Suppressor macrophage treated with lipopolysaccharide for 4 hours (primary cell): ENCODE measurements around the gene NAPB.
"Not testable (repeated sequence)": the region's sequence is repeated elsewhere in the genome, so short reads cannot be mapped to it uniquely, and the experiment has no call there.

Experiments used
- DNase-seq: peaks from one replicate; pipeline ENCODE4 v3.0.0-alpha.2; 2020

The NAPB gene

DNA sequence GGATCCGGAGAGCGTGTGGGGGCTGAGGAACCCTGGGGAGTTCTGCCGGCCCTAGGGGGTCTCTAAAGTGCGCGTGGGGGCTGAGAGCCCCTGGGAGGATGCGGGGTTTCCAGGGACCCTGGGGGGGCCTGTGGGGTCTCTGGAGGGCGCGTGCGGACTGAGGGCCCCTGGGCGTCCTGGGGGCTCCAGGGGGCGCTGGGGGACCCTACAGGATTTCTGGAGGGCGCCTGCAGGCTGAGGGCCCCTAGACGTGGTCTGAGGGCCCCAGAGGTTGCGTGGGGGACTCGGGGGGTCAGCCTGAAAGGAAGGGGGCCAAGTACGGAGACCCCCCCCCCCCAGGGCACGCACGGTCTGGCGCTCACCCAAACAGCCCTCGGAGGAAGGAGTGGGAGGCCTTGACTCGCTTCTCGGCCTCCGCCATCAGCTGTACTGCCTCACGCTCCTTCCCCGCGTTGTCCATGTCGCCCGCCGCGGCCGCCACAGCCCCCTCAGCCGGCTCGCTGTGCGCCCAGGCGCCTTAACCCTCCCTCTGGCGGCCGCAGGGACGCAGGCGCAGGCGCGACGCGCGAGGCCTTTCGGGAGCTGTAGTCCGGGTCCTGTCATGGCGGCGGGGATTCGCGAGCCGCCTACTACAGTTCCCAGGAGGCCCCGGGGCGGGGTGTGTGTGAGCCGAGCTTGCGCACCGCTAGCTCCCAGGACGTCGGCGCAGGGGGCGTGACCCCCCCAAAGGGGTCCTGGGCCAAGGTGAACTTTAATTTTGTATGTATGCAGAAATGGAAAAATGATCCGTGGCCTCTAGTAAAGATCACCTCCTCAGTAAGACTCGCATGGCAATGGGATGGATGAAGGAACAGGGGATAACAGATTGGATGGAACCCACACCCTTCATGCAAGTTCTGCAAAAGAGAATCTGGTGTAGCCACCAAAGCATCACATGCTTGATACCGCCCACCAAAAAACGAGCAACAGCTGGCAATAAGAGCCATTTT is at the start of gene NAPB:
TSS of gene NAPB (minus strand) at position 546 of the 989 bp plus-strand sequence. CDS start at position 460, 86 bp downstream.
- peak; percentile 95 for DNase-seq

DNA sequence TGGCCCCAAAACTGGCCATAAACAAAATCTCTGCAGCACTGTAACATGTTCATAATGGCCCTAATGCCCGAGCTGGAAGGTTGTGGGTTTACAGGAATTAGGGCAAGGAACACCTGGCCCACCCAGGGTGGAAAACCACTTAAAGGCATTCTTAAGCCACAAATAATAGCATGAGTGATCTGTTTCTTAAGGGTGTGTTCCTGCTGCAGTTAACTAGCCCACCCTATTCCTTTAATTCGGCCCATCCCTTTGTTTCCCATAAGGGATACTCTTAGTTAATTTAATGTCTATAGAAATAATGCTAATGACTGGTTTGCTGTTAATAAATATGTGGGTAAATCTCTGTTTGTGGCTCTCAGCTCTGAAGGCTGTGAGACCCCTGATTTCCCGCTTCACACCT is 45.7 kb upstream of the NAPB start:
- not testable (repeated sequence) for DNase-seq

DNA sequence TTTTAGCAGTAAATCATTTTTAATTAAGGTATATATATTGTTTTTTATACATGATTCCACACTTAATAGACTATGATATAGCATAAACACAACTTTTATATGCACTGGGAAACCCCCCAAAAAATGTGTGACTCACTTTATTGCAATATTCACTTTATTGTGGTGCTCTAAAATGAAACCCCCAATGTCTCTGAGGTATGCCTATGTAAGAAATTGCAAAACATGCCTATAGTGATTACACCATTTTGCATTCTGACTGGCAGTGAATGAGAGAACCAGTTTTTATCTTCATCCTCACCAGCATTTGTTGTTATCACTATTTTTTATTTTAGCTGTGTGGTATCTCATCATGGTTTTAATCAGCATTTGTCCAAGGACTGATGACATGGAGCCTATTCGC is 39.9 kb upstream of the NAPB start:
- DNase-seq = peak; percentile 44

DNA sequence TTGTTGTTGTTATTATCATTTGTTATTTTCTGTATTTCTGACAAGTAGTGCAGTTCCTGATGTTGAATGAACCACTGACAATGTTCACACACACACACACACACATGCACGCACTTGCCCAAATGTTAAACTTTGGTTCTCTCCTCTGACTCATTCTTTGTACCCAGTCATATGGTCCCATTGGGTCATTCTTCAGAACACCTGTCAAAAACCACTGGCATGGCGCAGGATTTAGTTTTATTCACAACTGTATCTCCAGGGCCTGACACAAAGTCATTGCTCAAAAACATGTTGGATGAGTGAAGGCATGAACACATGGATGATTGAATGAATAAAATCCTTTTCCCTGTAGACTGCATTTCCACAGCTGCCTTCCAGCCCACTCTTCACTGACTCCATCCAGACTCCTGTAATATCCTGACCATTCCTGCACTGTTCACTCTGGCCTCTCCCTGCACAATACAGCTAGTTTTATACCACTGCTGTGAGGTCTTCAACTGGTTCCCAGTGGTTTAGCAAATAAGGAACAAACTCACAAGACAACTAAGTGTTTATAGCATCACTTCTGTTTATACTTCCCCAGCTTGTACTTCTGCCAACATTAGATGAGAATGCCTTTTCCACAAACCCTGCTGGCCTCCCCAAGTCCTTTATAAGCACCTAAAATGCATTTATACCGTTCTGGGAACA is 38.3 kb upstream of the NAPB start:
- DNase-seq = peak; percentile 30

DNA sequence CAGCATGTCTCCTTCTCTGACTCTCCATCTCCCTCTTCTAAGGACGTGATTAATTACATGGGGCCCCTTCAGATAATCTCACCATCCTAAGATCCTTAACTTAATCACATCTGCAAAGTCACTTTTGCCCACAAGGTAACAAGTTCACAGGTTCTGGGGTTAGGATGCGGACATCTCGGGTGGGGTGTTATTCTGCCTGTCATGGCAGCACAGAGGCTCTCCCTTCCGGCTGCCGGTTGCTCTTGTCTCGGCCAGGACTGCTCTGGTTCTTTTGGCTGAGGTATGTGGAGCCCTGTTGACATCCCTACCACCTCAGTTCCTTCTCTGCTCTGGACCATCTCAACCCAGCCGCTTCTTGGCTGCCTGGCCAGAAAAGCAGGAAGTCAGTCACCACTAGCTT is 35.6 kb upstream of the NAPB start:
- DNase-seq = no peak

DNA sequence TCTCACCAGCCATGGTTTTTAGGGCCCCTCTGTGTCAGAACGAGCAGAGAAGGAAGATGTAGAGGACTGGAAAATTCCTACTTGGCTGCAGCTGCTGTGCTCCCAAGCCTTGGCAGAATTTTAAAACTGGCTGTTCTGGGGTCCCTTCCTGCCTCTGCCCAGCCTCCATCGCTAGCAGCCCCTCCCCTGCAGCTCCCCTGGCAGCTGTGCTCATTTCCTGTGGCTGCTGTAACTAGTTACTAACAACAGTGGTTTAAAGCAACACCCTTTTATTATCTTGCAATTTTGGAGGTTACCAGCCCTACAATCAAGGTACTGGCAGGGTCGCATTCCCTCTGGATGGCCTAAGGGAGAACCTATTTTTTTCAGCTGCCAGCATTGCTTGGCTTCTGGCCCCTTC is 35.1 kb upstream of the NAPB start:
- DNase-seq = no peak

DNA sequence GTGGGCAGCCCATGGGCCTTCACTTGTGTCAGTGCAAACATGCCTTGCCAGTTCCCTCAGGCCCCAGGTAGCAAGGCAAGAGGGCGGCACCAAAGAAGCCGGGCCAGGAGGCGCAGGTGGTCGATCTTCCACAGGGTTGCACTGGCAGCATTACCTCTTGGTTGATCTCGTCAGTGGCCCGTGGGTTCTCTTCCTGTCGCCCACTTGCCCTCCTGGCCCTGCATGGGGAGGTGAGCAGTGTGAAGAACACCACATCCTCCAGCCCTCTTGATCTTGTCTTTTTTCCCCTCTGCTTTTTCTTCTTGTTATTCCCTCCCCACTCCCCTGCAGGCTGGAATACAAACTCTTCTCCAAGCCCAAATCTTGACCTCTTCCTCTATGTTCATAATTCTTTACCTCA is 34.4 kb upstream of the NAPB start:
- DNase-seq = no peak

DNA sequence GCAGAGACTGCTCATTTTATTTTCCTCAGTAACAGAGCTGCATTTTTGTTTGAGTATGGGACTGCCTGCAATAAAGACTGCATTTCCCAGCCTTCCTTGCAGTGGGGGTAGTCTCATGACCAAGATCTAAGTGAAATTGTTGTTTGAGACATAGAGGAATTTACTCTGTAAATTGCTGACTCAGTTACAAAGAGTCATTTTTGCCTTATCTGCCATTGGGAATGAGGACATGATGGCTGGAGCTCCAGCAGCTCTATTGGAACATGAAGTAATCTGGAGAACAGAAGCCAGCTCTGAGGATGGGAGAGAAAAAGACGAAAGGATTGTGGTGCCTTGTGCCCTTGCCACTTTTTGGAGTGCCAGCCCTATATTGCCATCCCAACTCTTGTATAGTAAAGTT is 33.5 kb upstream of the NAPB start:
- DNase-seq = no peak

DNA sequence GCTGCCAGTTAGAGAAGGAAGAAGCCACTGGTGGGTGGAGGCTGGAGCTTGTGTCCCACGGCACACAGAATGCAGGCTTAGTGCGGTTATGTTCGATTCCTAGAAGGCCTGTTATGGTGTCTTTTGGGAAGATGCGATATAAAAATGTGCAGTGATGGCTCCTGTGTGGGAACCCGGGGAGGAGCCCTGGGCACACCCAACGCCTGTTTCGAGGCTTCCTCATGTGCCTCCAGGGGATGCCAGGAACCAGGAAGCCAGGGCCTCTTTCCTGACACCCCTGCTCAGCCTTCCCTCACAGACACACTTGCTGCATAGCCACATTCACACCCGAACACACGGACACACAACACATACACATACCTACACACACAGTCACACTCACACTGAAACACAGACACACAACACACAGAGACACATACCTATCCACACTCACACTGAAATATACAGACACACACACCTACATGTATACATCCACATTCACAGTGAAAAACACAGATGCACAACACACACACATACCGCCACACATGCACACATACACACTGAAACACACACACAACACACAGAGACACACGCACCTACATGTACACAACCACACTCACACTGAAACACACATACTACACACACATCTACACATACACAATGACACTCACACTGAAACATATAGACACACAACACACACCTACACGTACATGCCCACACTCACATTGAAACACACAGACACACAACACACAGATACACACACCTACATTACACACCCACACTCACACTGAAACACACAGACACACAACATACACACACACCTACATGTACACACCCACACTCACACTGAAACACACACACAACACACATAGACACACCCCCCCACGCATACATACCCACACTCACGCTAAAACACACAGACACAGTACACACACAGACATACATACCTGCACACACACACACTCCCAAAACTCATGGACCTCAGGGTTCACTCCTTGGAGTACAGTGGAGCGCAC is 32.6 kb upstream of the NAPB start:
- DNase-seq = no peak

DNA sequence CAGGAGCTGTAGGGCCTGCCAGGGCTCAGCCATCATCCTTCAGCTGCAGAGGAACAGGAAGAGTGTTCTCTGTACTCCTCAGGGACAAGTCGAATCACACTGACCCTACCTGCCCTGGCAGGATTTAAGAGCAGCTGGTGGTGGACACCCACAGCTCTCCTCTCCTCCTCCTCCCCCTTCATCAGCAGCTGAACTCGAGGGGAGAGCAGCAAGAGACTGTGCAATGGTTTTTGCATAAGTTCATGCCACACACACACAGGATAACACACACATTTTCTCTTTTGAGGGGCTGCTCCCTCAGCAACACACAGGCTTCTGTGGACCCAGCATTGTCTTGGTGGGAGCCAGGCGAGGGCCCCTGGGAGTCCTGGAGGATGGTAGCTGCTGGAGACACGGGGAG is 31.5 kb upstream of the NAPB start, which contains the start of gene CST11:
TSS of gene CST11 (minus strand) at position 101 of the 400 bp plus-strand sequence. CDS start at position 36, 65 bp downstream.
- no peak for DNase-seq

DNA sequence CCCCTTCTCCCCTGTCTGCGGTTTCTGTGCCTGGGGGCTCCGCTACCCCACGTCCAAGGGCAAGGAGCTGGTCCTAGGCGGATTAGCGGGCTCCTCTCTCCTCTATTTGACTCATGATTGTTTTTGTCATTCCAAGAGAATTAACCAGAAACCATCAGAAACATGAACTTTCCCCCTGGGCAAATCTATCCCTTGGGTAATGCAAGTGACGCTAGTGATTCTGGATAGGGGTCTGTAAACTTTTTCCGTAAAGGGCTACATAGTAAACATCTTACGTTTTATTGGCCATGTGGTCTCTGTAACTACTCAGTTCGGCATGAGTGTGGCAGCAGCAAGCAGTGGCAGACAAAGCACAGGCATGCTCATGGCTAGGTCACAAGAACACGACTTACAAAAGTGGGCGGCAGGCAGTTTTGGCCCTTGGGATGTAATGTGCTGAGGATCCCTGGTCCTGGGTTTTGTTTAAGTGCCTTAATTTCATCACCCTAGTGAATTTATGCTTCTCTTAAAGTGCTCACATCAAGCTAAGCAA is 30.7 kb upstream of the NAPB start:
- DNase-seq = no peak

DNA sequence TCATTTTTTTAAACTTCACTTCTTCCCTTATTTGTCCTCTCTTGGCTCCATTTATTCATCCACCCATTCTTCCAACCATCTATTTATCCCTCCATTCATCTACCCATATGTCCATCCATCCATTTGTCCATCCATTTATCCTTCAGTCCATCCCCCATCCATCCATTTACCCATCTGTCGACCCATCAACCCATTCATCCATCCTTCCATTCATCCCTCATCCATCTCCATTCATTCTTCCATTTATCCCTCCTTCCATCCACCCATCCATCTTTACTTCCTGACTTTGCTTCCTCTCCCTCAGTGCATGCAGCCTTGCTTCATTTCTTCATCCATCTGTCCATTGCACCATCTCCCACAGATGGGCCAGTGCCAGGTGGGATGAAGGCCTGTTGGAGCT is 29.6 kb upstream of the NAPB start:
- no peak for DNase-seq

DNA sequence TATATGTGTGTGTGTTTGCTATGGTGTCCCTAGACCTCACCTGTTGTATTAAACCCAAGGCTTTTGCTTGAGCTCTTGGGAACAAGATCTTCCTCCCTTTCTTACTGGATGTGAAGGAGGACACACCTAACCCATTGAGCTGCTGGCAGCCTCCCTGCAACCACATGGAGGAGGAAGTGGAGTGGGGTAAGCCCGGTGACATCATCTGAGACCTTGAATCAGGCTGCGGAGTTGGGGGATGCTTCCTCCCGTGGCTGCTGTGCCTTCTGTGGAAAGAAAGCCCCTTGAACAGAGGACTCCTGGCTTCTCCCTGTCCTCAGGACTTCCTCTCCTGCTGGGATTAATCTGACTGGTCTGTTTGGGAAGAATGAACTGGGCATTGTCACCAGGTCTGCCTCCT is 28.1 kb upstream of the NAPB start:
- peak; percentile 55 for DNase-seq

DNA sequence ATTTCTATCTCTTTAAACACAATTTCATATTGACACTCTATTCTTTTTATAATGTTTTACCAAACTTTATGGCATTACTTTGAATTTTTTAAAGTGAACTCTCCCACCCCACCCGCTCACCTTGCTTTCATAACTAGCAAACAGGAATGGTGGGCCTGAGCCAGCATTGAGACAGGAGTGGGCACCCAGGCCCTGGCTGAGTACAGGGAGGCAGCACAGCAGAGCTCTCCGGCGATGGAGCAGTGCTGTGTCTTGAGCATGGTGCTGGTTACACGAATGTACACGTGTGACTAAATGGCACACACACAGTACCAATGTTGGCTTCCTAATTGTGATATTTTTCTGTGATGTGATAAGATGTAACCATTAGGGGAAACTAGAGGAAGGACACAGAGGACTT is 26.9 kb upstream of the NAPB start:
- DNase-seq = no peak

DNA sequence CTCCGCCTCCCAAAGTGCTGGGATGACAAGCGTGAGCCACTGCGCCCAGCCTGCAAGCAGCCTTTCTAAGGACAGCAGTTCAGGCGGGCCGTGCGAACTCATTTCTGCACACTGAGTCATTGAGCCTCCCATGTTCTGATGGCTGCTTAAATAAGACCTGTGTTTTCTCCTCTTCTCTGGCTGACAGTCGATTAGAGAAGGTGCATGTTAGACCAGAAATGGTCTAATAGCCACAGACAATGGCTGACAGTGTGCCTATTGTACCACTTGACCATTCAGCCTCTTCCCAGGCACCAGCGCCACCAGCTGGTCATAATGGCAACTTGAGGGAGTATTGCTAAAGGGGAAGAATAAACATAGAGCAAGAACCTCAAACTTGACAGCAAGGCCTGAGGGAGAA is 25.2 kb upstream of the NAPB start:
- peak; percentile 53 for DNase-seq

DNA sequence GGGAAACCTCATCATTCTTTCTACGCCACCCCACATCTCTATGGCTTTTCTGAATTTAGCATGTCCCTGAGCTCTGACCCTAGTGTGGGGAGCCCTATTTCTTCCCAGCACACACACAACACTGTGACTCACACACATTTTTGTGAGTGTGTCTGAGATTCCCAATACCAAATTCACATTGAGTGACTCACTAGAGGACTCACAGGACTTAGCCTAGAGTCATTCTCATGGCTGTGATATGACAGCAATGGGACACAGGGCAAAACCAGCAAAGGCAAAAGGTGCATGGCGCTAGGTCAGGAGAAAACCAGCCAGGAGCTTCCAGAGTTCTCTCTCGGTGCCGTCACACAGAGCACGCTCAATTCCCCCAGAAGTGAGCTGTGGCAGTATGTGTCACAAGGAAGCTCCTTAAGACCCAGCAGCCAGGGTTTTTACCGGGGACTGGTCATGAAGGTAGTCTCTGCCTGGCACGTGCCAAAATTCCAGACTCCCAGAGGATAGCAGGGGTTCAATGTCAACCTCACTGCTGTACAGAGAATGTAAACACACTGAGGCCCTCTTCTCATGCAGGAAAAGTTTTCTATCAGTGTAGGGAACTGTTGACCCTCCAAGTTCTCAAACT is 24.4 kb upstream of the NAPB start:
- DNase-seq = no peak

DNA sequence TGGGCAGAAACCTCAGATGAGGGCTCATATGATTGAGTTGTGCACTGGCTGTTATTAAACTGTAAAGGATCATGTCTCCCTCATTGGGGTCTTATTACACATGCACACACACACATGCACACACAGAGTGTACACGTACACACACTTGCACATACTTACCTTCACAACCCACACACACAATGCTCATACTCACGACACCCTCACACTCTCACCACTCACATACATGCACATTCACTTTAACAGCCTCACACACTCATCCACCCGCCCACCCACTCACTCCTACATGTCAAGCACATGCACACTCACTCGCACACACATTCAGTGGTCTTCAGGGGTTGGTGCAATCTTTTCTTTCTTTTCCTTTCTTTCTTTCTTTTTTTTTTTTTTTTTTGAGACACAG is 23.6 kb upstream of the NAPB start:
- no peak for DNase-seq

DNA sequence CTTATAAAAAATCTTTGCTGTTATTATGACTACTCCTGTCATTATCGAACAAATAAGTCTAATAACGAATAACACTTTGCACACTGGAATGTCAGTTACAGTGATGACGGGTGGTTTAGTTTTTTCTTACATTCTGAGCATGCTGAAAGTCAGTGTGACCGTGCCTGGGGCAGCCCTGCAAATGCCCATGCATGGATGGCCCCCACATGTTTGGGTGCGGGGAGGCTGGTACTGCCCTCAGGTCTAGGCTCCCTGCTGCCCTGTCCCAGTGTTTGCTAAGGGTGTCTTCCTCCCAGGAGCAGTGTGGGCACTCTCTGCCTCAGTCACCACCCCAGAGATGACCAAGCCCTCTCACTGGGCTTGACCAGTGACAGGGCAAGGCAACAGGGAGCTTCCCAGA is 21.1 kb upstream of the NAPB start:
- no peak for DNase-seq

DNA sequence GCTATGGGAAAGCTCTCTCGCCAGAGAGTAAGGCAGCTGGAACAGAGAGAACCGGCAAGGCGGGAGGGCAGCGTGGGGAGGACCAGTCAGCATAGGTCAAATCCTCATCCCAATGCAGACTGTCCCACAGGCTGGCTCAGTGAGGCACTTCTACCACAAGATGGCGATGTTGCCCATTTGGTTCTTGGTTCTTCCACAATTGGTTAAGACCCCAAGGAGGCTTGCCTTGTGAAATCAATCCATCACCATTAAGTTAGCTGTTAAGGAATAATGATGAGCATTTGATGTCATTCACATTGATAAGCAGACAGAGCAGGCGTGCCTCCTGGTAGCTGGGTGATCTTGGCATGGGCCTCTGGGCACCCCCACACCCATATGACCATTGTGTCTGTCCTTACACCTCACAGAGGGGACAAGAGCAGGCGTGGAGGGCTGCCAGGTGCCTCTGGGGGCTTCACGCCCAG is 20.6 kb upstream of the NAPB start:
- DNase-seq = peak; percentile 83

DNA sequence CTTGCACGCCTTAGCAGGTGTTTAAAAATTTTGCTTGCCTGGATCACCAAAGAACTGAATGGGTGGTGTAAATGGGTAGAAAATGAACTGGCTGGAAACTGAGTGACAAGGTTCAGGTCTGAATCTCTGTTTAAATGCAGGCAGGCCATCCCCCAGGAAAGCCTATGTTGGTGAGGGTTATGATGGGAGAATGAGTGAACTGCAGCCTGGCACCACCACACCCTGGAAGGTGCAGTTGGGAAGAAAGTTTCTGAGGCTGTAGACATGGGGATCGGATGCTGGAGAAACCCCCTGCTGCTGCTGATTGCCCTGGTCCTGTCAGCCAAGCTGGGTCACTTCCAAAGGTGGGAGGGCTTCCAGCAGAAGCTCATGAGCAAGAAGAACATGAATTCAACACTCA is 18.7 kb upstream of the NAPB start:
- DNase-seq = no peak

DNA sequence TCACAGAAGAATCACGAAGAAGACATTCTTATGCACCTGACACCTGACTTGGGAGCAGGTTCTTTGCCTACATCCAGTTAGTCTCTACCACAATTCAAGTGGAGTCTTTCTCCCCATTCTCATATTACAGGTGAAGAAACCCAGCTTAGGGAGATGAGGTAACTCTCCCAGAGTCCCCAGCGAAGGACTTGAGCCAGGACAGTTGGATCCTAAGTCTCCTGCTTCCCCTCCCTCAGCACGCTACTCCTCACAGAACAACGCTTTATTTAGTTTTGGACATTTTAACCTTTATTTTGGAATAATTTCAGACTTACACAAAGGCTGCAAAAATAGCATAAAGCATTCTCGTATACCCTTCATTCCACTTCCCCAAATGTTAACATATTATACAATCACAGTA is 17.4 kb upstream of the NAPB start:
- no peak for DNase-seq
